ENCODE measurements around the gene CCNI2. TPM values are rescaled to one million over a fixed set of nuclear protein-coding genes. Genes with fewer than 3 reads are reported as not detected.
A peak's percentile ranks its signal among the peaks of the same experiment; 100 is the strongest.

Gene CCNI2
- total RNA-seq, 1 experiment from 2014 or later = 1.7 TPM

GRCh38 chr5:132748522-132749000 is 1.3 kb downstream of the CCNI2 start:
- no peak overlapping the region for H3K27ac Mint-ChIP-seq
- peak overlapping the region; percentile 48 for H3K4me3 Mint-ChIP-seq
- no peaks in the 10 kb centered on the region for H3K36me3 Mint-ChIP-seq
- ATAC-seq (no peak), DNase-seq (ENCODE audit: low spot score) (no peak)
- TF ChIP-seq ZNF423 (CRISPR knock-in tag; IDR thresholded peaks at IDR 0.05) (no peak), HMGXB4 (CRISPR knock-in tag; IDR thresholded peaks at IDR 0.05) (no peak), ATF6 (CRISPR knock-in tag; IDR thresholded peaks at IDR 0.05) (no peak), NR2C2 (CRISPR knock-in tag; IDR thresholded peaks at IDR 0.05) (no peak), ELF4 (CRISPR knock-in tag; IDR thresholded peaks at IDR 0.05; ENCODE audit: low read depth) (no peak), RORB (CRISPR knock-in tag; IDR thresholded peaks at IDR 0.05) (no peak), IRF2 (CRISPR knock-in tag; IDR thresholded peaks at IDR 0.05; ENCODE audit: borderline replicate concordance, low read depth) (no peak), ZBTB43 (CRISPR knock-in tag; IDR thresholded peaks at IDR 0.05) (no peak), ZBTB21 (CRISPR knock-in tag; IDR thresholded peaks at IDR 0.05; ENCODE audit: borderline replicate concordance) (no peak), ZNF532 (CRISPR knock-in tag; IDR thresholded peaks at IDR 0.05; ENCODE audit: borderline replicate concordance) (no peak), HMGA2 (CRISPR knock-in tag; IDR thresholded peaks at IDR 0.05) (no peak)
- peaks cover 5% of the 10 kb centered on the region; the same call in 1 of the 2 replicates for H3K4me1 Mint-ChIP-seq
- H3K9me3 Mint-ChIP-seq = no peaks in the 10 kb centered on the region
- peaks cover 58% of the 10 kb centered on the region for H3K27me3 Mint-ChIP-seq (ENCODE audit: low read depth)
- CTCF ChIA-PET = interaction anchor here (1.5 to 2.5 kb wide), 8 partner anchors 11 to 106 kb away, joined by 7 to 50 read pairs (median 16); partner anchors contain the start of genes KIF3A, SEPTIN8 and SOWAHA
- POLR2A ChIA-PET = no interaction called here

- Mint-ChIP-seq H3K4me1 (peaks cover 9% of the 10 kb centered on the region), H3K27ac (no peak overlapping the region), H3K36me3 (no peaks in the 10 kb centered on the region), H3K27me3 (ENCODE audit: low read depth) (peaks cover 55% of the 10 kb centered on the region), H3K4me3 (no peak overlapping the region), H3K9me3 (no peaks in the 10 kb centered on the region)
- no peak for ATAC-seq
- ChIA-PET POLR2A (no interaction called here), CTCF (no interaction called here)
- DNase-seq (ENCODE audit: low spot score) = no peak
- no peak for TF ChIP-seq NR3C1 (CRISPR knock-in tag; conservative IDR thresholded peaks at IDR 0.05; ENCODE audit: low read depth)
- TF ChIP-seq AFF4 (CRISPR knock-in tag; IDR thresholded peaks at IDR 0.05; ENCODE audit: borderline replicate concordance) = no peak
- TF ChIP-seq MLX (CRISPR knock-in tag; IDR thresholded peaks at IDR 0.05) = no peak
- no peak for TF ChIP-seq IRF2 (CRISPR knock-in tag; IDR thresholded peaks at IDR 0.05; ENCODE audit: borderline replicate concordance, low read depth)
- TF ChIP-seq STAT6 (CRISPR knock-in tag; conservative IDR thresholded peaks at IDR 0.05; ENCODE audit: low read depth) = no peak
These were observed 2.3 kb downstream of the CCNI2 start for GRCh38 chr5:132749506-132749905.

Measured in WTC11 (cell line).